HepG2 (cell line): ENCODE results near the gene TOMM20.

ENCODE experiments used
- CREB1 ChIP-seq, 2 experiments: fragments of 450-650 bp in 1 of 2; IDR thresholded peaks; 2 replicates each; pipeline ENCODE4 v1.6.1; 2016 to 2017; ENCODE audit warnings: control low read depth in 1 of 2, mild to moderate bottlenecking in 1 of 2, missing compliant biosample characterization in 1 of 2, missing genetic modification characterization in 1 of 2
- EZH2 ChIP-seq: conservative IDR thresholded peaks from 2 replicates; pipeline ENCODE4 v1.6.1; 2012; ENCODE audit warnings: mild to moderate bottlenecking, low read depth, low read length, moderate library complexity
- FOSL2 ChIP-seq: sonication (generic); formaldehyde crosslinking; IDR thresholded peaks from 2 replicates; pipeline ENCODE4 v1.4.0; 2020; ENCODE audit warnings: missing genetic modification reagents
- HDAC1 ChIP-seq: sonication (generic); formaldehyde crosslinking; IDR thresholded peaks from 2 replicates; pipeline ENCODE4 v1.5.1; 2020; ENCODE audit warnings: mild to moderate bottlenecking, missing genetic modification reagents
- MAZ ChIP-seq, 2 experiments: sonication (generic) in 1 of 2; formaldehyde crosslinking in 1 of 2; IDR thresholded peaks; 2 replicates each; pipeline versions ENCODE4 v1.5.0 to v1.6.1; 2012 to 2020; ENCODE audit warnings: low read depth in 2 of 2, mild to moderate bottlenecking in 2 of 2, borderline replicate concordance in 1 of 2, improper control_type of control experiment in 1 of 2, low read length in 1 of 2, missing genetic modification reagents in 1 of 2, moderate library complexity in 1 of 2
- MLXIP ChIP-seq: sonication (generic); formaldehyde crosslinking; IDR thresholded peaks from 2 replicates; pipeline ENCODE4 v1.9.0; 2021; ENCODE audit warnings: missing genetic modification reagents, borderline replicate concordance
- SOX5 ChIP-seq: IDR thresholded peaks from 2 replicates; pipeline ENCODE4 v1.6.1; 2016; ENCODE audit warnings: borderline replicate concordance
- ZNF282 ChIP-seq: fragments of 450-650 bp; IDR thresholded peaks from 2 replicates; pipeline ENCODE4 v1.6.1; 2018; ENCODE audit not compliant: partially characterized antibody
- TF ChIP-seq, protein P1 (sequence below): sonication (generic); formaldehyde crosslinking; IDR thresholded peaks from 2 replicates; pipeline ENCODE4 v1.5.0; 2020; ENCODE audit warnings: mild to moderate bottlenecking, missing genetic modification reagents, moderate library complexity

DNA sequence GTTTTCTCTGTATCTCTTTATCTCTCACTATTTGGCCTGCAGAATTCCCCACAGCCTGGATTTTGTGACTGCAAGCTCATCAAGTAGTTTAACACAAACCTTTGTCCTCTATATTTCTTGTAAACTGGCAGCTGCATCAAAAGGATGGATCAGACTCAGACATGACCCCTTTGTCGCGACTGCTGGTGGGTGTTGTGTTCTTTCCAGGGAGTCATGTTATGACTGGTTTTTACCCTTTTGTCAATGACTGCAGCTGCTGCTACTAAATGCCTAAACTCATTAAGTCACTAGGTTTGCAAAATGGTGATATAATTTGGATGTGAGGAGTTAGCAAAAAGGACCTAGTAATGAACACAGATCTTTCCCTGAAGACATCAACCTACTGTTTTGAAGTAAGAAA lies 10.2 kb upstream of the TOMM20 start:
- no peak for TF ChIP-seq ZNF282
- TF ChIP-seq MAZ (IDR thresholded peaks at IDR 0.05; ENCODE audit: borderline replicate concordance, low read depth, low read length) = no peak
- TF ChIP-seq MAZ (CRISPR knock-in tag; IDR thresholded peaks at IDR 0.05; ENCODE audit: low read depth) = no peak
- no peak for TF ChIP-seq SOX5 (CRISPR knock-in tag)
- TF ChIP-seq, protein P1, sequence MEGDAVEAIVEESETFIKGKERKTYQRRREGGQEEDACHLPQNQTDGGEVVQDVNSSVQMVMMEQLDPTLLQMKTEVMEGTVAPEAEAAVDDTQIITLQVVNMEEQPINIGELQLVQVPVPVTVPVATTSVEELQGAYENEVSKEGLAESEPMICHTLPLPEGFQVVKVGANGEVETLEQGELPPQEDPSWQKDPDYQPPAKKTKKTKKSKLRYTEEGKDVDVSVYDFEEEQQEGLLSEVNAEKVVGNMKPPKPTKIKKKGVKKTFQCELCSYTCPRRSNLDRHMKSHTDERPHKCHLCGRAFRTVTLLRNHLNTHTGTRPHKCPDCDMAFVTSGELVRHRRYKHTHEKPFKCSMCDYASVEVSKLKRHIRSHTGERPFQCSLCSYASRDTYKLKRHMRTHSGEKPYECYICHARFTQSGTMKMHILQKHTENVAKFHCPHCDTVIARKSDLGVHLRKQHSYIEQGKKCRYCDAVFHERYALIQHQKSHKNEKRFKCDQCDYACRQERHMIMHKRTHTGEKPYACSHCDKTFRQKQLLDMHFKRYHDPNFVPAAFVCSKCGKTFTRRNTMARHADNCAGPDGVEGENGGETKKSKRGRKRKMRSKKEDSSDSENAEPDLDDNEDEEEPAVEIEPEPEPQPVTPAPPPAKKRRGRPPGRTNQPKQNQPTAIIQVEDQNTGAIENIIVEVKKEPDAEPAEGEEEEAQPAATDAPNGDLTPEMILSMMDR (CRISPR knock-in tag) = no peak
- no peak for TF ChIP-seq HDAC1
- no peak for TF ChIP-seq CREB1 (IDR thresholded peaks at IDR 0.05)
- no peak for TF ChIP-seq CREB1 (CRISPR knock-in tag; IDR thresholded peaks at IDR 0.05)
- no peak for TF ChIP-seq EZH2
- TF ChIP-seq FOSL2 (CRISPR knock-in tag) = no peak
- no peak for TF ChIP-seq MLXIP (CRISPR knock-in tag)
